Lung (tissue), 12 donors: Measurements from ENCODE around the gene TMEM235. TPM values are rescaled to one million over a fixed set of nuclear protein-coding genes. Genes with fewer than 3 reads are reported as not detected.

Experiments
- ATAC-seq: fragments of 200-7000 bp; cut with Tn5 transposase; one replicate; pipeline ENCODE4 v1.9.1; 2020; ENCODE audit warnings: moderate number of reproducible peaks; ENCODE audit not compliant: insufficient read depth, low FRiP score
- DNase-seq, 3 donors: peaks; one replicate each; pipeline ENCODE4 v3.0.0-alpha.2; 2013 to 2017
- H3K27ac ChIP-seq, 2 donors: one replicate each; pipeline ENCODE4 v1.5.1; 2013; ENCODE audit warnings: mild to moderate bottlenecking in 2 of 2, moderate library complexity in 2 of 2, control low read depth in 1 of 2, inconsistent platforms in 1 of 2, low read depth in 1 of 2, low read length in 1 of 2
- H3K27me3 ChIP-seq, 3 donors: one replicate each; pipeline ENCODE4 v1.5.1; 2013; ENCODE audit warnings: low read length in 2 of 3; ENCODE audit not compliant: control insufficient read depth in 3 of 3, insufficient read depth in 3 of 3
- H3K36me3 ChIP-seq, 4 donors: one replicate each; pipeline ENCODE4 v1.5.1; 2013; ENCODE audit warnings: low read length in 4 of 4, mild to moderate bottlenecking in 1 of 4, moderate library complexity in 1 of 4; ENCODE audit not compliant: control insufficient read depth in 4 of 4, insufficient read depth in 4 of 4
- H3K4me1 ChIP-seq, 5 donors: one replicate each; pipeline ENCODE4 v1.5.1; 2013; ENCODE audit warnings: low read length in 5 of 5, mild to moderate bottlenecking in 2 of 5, moderate library complexity in 1 of 5; ENCODE audit not compliant: control insufficient read depth in 5 of 5, insufficient read depth in 5 of 5
- H3K4me3 ChIP-seq: one replicate; pipeline ENCODE4 v1.5.1; 2013; ENCODE audit warnings: mild to moderate bottlenecking, control low read depth, moderate library complexity
- H3K9ac ChIP-seq, 2 donors: one replicate each; pipeline ENCODE4 v1.5.1; 2013; ENCODE audit warnings: low read length in 2 of 2, control low read depth in 1 of 2; ENCODE audit not compliant: insufficient read depth in 1 of 2
- H3K9me3 ChIP-seq, 4 donors: one replicate each; pipeline ENCODE4 v1.5.1; 2013; ENCODE audit warnings: low read length in 3 of 4, mild to moderate bottlenecking in 1 of 4, moderate library complexity in 1 of 4; ENCODE audit not compliant: control insufficient read depth in 4 of 4, insufficient read depth in 3 of 4
- CTCF ChIP-seq: IDR thresholded peaks from 2 replicates; pipeline ENCODE4 v1.5.1; 2012; ENCODE audit warnings: mild to moderate bottlenecking; ENCODE audit errors: control extremely low read depth, extremely low read depth
- WGBS, 2 donors: extraction: QIAGEN DNeasy Blood & Tissue Kit; methylation state at CpG; one replicate each; pipeline ENCODE4 v1.1.7; 2013; 5-methylcytosine and 5-hydroxymethylcytosine counted together
- polyA plus RNA-seq, 2 donors: library from polyadenylated mRNA; stranded (reverse); fragments of 200-250 nt; gene quantifications; one replicate each; pipeline ENCODE4 v1.2.1, GENCODE V29; 2013
- total RNA-seq, 2 donors: library from RNA; depleted of rRNA in 1 of 2; stranded (reverse); fragments of >200 nt in 1 of 2; gene quantifications; one replicate each; pipeline ENCODE4 v1.2.1, GENCODE V29; 2014 to 2021
- donor health status: control.
- donor health status: control.
- donor health status: Bipolar disorder and iron deficiency.
- donor health status: healthy.
- donor health status: DM: yes; HTN: yes; CAD: no.

The TMEM235 gene
- total and polyA plus RNA-seq, 4 donors = 0.08 to 0.97 TPM; not detected in 2

GRCh38 chr17:78263063-78263735 is 31.8 kb downstream of the TMEM235 start:
- WGBS, 2 donors = 24 to 46% methylated on average over 23 of the region's 23 CpGs

GRCh38 chr17:78263736-78264340 is 32.4 kb downstream of the TMEM235 start:
- no peak for TF ChIP-seq CTCF
- Histone ChIP-seq H3K9me3 (no peaks in the 10 kb centered on the region), H3K9ac (no peak overlapping the region), H3K36me3 (no peaks in the 10 kb centered on the region), H3K27ac (peak overlapping the region; percentile 3 to 80), H3K4me3 (no peak overlapping the region), H3K27me3 (no peaks in the 10 kb centered on the region), H3K4me1 (peaks cover 0 to 23% (median 13%) of the 10 kb centered on the region in 5 donors)
- no peak for ATAC-seq
- peak in 1 of 3 donors; percentile 12 for DNase-seq
- WGBS, 2 donors = 89 to 90% methylated on average over 9 of the region's 9 CpGs

More at GRCh38 chr17:78263063-78263735, 31.8 kb downstream of the TMEM235 start:
- no peak overlapping the region for H3K4me3 ChIP-seq
- H3K27ac ChIP-seq = peak overlapping the region; percentile 49 to 80
- no peaks in the 10 kb centered on the region for H3K27me3 ChIP-seq
- DNase-seq (peak; percentile 48 to 57 (median 53)), ATAC-seq (no peak)
- H3K9me3 ChIP-seq = no peaks in the 10 kb centered on the region
- H3K36me3 ChIP-seq = no peaks in the 10 kb centered on the region
- TF ChIP-seq CTCF = no peak
- H3K9ac ChIP-seq = no peak overlapping the region
- peaks cover 0 to 20% (median 10%) of the 10 kb centered on the region in 5 donors for H3K4me1 ChIP-seq

- no peak for ATAC-seq
- Histone ChIP-seq H3K27me3 (no peaks in the 10 kb centered on the region), H3K9ac (no peak overlapping the region), H3K9me3 (no peaks in the 10 kb centered on the region), H3K36me3 (no peaks in the 10 kb centered on the region), H3K4me3 (no peak overlapping the region), H3K27ac (no peak overlapping the region), H3K4me1 (peaks cover 0 to 30% (median 19%) of the 10 kb centered on the region in 5 donors)
- DNase-seq = no peak
- 84 to 87% methylated on average over 5 of the region's 5 CpGs for WGBS, 2 donors
- TF ChIP-seq CTCF = no peak
These were observed 33.2 kb downstream of the TMEM235 start for GRCh38 chr17:78264590-78264989.
